H1 (cell line): ENCODE results near the gene MTMR10. TPM values are rescaled to one million over a fixed set of nuclear protein-coding genes. Genes with fewer than 3 reads are reported as not detected.

Experiments
- CTCF ChIA-PET: fragments of 300-600 bp; sonication (Branson Sonifier 250); formaldehyde crosslinking; loops from one replicate; lab custom pipeline; 2021; ENCODE audit not compliant: partially characterized antibody; lab: Charles Lee
- POLR2A ChIA-PET: fragments of 300-600 bp; sonication (Branson Sonifier 250); formaldehyde crosslinking; loops from one replicate; lab custom pipeline; 2021; ENCODE audit warnings: inconsistent platforms; ENCODE audit not compliant: partially characterized antibody; lab: Charles Lee
- DNase-seq, 2 experiments: peaks; one replicate each; pipeline versions ENCODE4 v3.0.0 to v3.0.0-alpha.2; 2010 to 2022; ENCODE audit warnings: low spot score in 2 of 2, low read depth in 1 of 2, mixed read lengths in 1 of 2
- FAIRE-seq: peaks from 2 replicates; lab custom pipeline; 2011; peaks lifted over from hg19 to GRCh38; lab: Jason Lieb, UNC
- H2AFZ ChIP-seq: 2 replicates; pipeline ENCODE4 v1.8.1; 2012; ENCODE audit warnings: low read length, inconsistent platforms
- H2AK5ac ChIP-seq: 2 replicates; pipeline ENCODE4 v1.6.1; 2013; ENCODE audit warnings: low read depth, low read length
- H2BK120ac ChIP-seq: replicated peaks from 2 replicates; pipeline ENCODE3; 2013; ENCODE audit warnings: low read depth, low read length, inconsistent platforms
- H2BK12ac ChIP-seq: 2 replicates; pipeline ENCODE4 v1.6.1; 2013; ENCODE audit warnings: low read depth, low read length
- H2BK15ac ChIP-seq: 2 replicates; pipeline ENCODE4 v1.6.1; 2013; ENCODE audit warnings: low read length
- H2BK20ac ChIP-seq: 2 replicates; pipeline ENCODE4 v1.6.1; 2013; ENCODE audit warnings: low read length
- H2BK5ac ChIP-seq: 2 replicates; pipeline ENCODE4 v1.6.1; 2013; ENCODE audit warnings: low read depth, low read length
- H3K14ac ChIP-seq: 2 replicates; pipeline ENCODE4 v1.6.1; 2013; ENCODE audit warnings: inconsistent platforms; ENCODE audit not compliant: insufficient read length
- H3K18ac ChIP-seq: 2 replicates; pipeline ENCODE4 v1.6.1; 2013; ENCODE audit warnings: low read length; ENCODE audit errors: extremely low read depth
- H3K23ac ChIP-seq: 2 replicates; pipeline ENCODE4 v1.6.1; 2013; ENCODE audit warnings: inconsistent platforms; ENCODE audit not compliant: insufficient read length
- H3K23me2 ChIP-seq: 2 replicates; pipeline ENCODE4 v1.6.1; 2013; ENCODE audit warnings: low read depth, low read length
- H3K27ac ChIP-seq: 2 replicates; pipeline ENCODE4 v1.6.1; 2011; ENCODE audit warnings: low read depth, low read length, inconsistent platforms
- H3K27me3 ChIP-seq, 4 experiments: replicated peaks in 1 of 4; 1 replicate in 1 of 4; 2 replicates in 3 of 4; pipeline versions ENCODE4 v1.6.1 to v1.8.1; 2011 to 2013; ENCODE audit warnings: low read length in 3 of 4, mild to moderate bottlenecking in 3 of 4, inconsistent platforms in 2 of 4, mixed read lengths in 2 of 4, moderate library complexity in 1 of 4; ENCODE audit not compliant: control insufficient read depth in 3 of 4, insufficient read depth in 3 of 4; ENCODE audit errors: extremely low read depth in 1 of 4
- H3K36me3 ChIP-seq, 4 experiments: 2 replicates each; pipeline versions ENCODE4 v1.6.1 to v1.8.1; 2011 to 2013; ENCODE audit warnings: mild to moderate bottlenecking in 4 of 4, low read length in 3 of 4, moderate library complexity in 2 of 4, control low read depth in 1 of 4, inconsistent platforms in 1 of 4; ENCODE audit not compliant: insufficient read depth in 4 of 4, control insufficient read depth in 2 of 4
- H3K4ac ChIP-seq: replicated peaks from 2 replicates; pipeline ENCODE3; 2013; ENCODE audit warnings: low read length, low read depth, mixed read lengths, inconsistent platforms; ENCODE audit not compliant: insufficient read length
- H3K4me1 ChIP-seq, 4 experiments: replicated peaks in 1 of 4; 1 replicate in 1 of 4; 2 replicates in 3 of 4; pipeline versions ENCODE4 v1.6.1 to v1.8.1; 2011 to 2013; ENCODE audit warnings: low read length in 3 of 4, inconsistent platforms in 2 of 4, mixed read lengths in 1 of 4; ENCODE audit not compliant: insufficient read depth in 4 of 4, control insufficient read depth in 3 of 4
- H3K4me2 ChIP-seq, 2 experiments: 2 replicates each; pipeline versions ENCODE4 v1.6.1 to v1.8.1; 2011 to 2013; ENCODE audit warnings: low read depth in 2 of 2, low read length in 2 of 2, control low read depth in 1 of 2, inconsistent platforms in 1 of 2, mild to moderate bottlenecking in 1 of 2; ENCODE audit not compliant: insufficient read depth in 1 of 2
- H3K4me3 ChIP-seq, 4 experiments: fragments of 200-600, 300-600 bp in 1 of 4; sonication (generic), shearing (Covaris generic), sonication (Bioruptor Twin) in 1 of 4; 2 replicates each; pipeline versions ENCODE4 v1.5.1 to v1.8.1; 2011 to 2016; ENCODE audit warnings: low read length in 4 of 4, low read depth in 3 of 4, control low read depth in 2 of 4, inconsistent platforms in 2 of 4, mild to moderate bottlenecking in 2 of 4, mixed read lengths in 1 of 4, moderate library complexity in 1 of 4; ENCODE audit not compliant: insufficient read depth in 2 of 4; ENCODE audit errors: extremely low read depth in 1 of 4
- H3K56ac ChIP-seq: replicated peaks from 2 replicates; pipeline ENCODE3; 2013; ENCODE audit warnings: low read depth, mild to moderate bottlenecking, mixed read lengths, low read length, inconsistent platforms; ENCODE audit not compliant: insufficient read length
- H3K79me1 ChIP-seq: 2 replicates; pipeline ENCODE4 v1.6.1; 2013; ENCODE audit warnings: low read depth, low read length, control low read depth
- H3K79me2 ChIP-seq, 2 experiments: 2 replicates each; pipeline versions ENCODE4 v1.6.1 to v1.8.1; 2012 to 2013; ENCODE audit warnings: low read length in 2 of 2, mild to moderate bottlenecking in 2 of 2, inconsistent platforms in 1 of 2; ENCODE audit not compliant: insufficient read depth in 2 of 2, control insufficient read depth in 1 of 2
- H3K9ac ChIP-seq, 4 experiments: replicated peaks in 1 of 4; 1 replicate in 1 of 4; 2 replicates in 3 of 4; pipeline versions ENCODE4 v1.6.1 to v1.8.1; 2011 to 2013; ENCODE audit warnings: low read depth in 3 of 4, low read length in 3 of 4, control low read depth in 2 of 4, mild to moderate bottlenecking in 2 of 4, moderate library complexity in 2 of 4, inconsistent platforms in 1 of 4; ENCODE audit errors: extremely low read depth in 1 of 4
- H3K9me3 ChIP-seq, 2 experiments: 2 replicates each; pipeline versions ENCODE4 v1.6.1 to v1.8.1; 2012 to 2013; ENCODE audit warnings: mild to moderate bottlenecking in 2 of 2, moderate library complexity in 2 of 2, control low read depth in 1 of 2, inconsistent platforms in 1 of 2, low read depth in 1 of 2, low read length in 1 of 2, mixed read lengths in 1 of 2; ENCODE audit not compliant: insufficient read depth in 2 of 2
- H4K20me1 ChIP-seq, 2 experiments: replicated peaks in 1 of 2; 2 replicates each; pipeline versions ENCODE3 to v1.8.1; 2011 to 2013; ENCODE audit warnings: inconsistent platforms in 2 of 2, low read length in 2 of 2, mild to moderate bottlenecking in 1 of 2; ENCODE audit not compliant: insufficient read depth in 2 of 2, control insufficient read depth in 1 of 2
- H4K5ac ChIP-seq: 2 replicates; pipeline ENCODE4 v1.6.1; 2013; ENCODE audit warnings: low read length, low read depth, mixed read lengths, inconsistent platforms; ENCODE audit not compliant: insufficient read length
- H4K8ac ChIP-seq: 2 replicates; pipeline ENCODE4 v1.8.0; 2013; ENCODE audit warnings: mild to moderate bottlenecking, moderate library complexity, low read length, inconsistent platforms; ENCODE audit not compliant: insufficient read depth; ENCODE audit errors: extremely low read depth
- H4K91ac ChIP-seq: replicated peaks from 2 replicates; pipeline ENCODE3; 2013; ENCODE audit warnings: low read length, mixed read lengths, inconsistent platforms; ENCODE audit not compliant: insufficient read length
- BACH1 ChIP-seq: IDR thresholded peaks from 2 replicates; pipeline ENCODE4 v1.6.1; 2012; ENCODE audit warnings: low read length, improper control_type of control experiment
- BCL11A ChIP-seq, 2 experiments: IDR thresholded peaks; one replicate each; pipeline ENCODE4 v1.6.1; 2011; ENCODE audit warnings: low read depth in 2 of 2, low read length in 2 of 2, mild to moderate bottlenecking in 2 of 2
- CHD1 ChIP-seq: IDR thresholded peaks from 2 replicates; pipeline ENCODE4 v1.6.1; 2012; ENCODE audit warnings: low read depth, low read length, improper control_type of control experiment
- CREB1 ChIP-seq: IDR thresholded peaks from 2 replicates; pipeline ENCODE4 v1.6.1; 2012; ENCODE audit warnings: inconsistent platforms
- EZH2 ChIP-seq: fragments of 200-600 bp; sonication (generic); IDR thresholded peaks from 2 replicates; pipeline ENCODE4 v1.7.1; 2012; ENCODE audit warnings: low read depth, mild to moderate bottlenecking, moderate library complexity, low read length, inconsistent platforms; ENCODE audit not compliant: severe bottlenecking
- KDM4A ChIP-seq: IDR thresholded peaks from one replicate; pipeline ENCODE4 v1.7.1; 2012; ENCODE audit warnings: low read depth, mild to moderate bottlenecking, moderate library complexity, low read length, inconsistent platforms; ENCODE audit not compliant: severe bottlenecking
- KDM5A ChIP-seq: fragments of 200-600 bp; IDR thresholded peaks from 2 replicates; pipeline ENCODE4 v1.7.1; 2012; ENCODE audit warnings: mild to moderate bottlenecking, low read length, inconsistent platforms, mixed read lengths
- NANOG ChIP-seq: IDR thresholded peaks from 2 replicates; pipeline ENCODE4 v1.6.1; 2011; ENCODE audit warnings: low read length, low read depth, mild to moderate bottlenecking, inconsistent platforms; ENCODE audit not compliant: insufficient read depth, poor library complexity, severe bottlenecking
- NRF1 ChIP-seq: IDR thresholded peaks from 2 replicates; pipeline ENCODE4 v1.6.1; 2011; ENCODE audit warnings: mild to moderate bottlenecking, low read depth, low read length, improper control_type of control experiment
- POLR2A ChIP-seq, 2 experiments: IDR thresholded peaks; 1 replicate in 1 of 2; 2 replicates in 1 of 2; pipeline ENCODE4 v1.6.1; 2011; ENCODE audit warnings: low read depth in 2 of 2, low read length in 2 of 2, mild to moderate bottlenecking in 2 of 2; ENCODE audit errors: control extremely low read depth in 1 of 2
- RNF2 ChIP-seq: fragments of 200-900, 300-1000 bp; sonication (generic); IDR thresholded peaks from 2 replicates; pipeline ENCODE4 v1.7.1; 2016; ENCODE audit warnings: borderline replicate concordance, low read depth, mild to moderate bottlenecking, antibody characterized with exemption, low read length; ENCODE audit not compliant: poor library complexity, severe bottlenecking; ENCODE audit errors: missing control alignments
- SIRT6 ChIP-seq: IDR thresholded peaks from one replicate; pipeline ENCODE4 v1.7.1; 2012; ENCODE audit warnings: low read length, inconsistent platforms
- SP2 ChIP-seq: IDR thresholded peaks from 2 replicates; pipeline ENCODE4 v1.6.1; 2012; ENCODE audit warnings: mild to moderate bottlenecking, low read length, inconsistent platforms
- SP4 ChIP-seq: IDR thresholded peaks from 2 replicates; pipeline ENCODE4 v1.6.1; 2012; ENCODE audit warnings: low read length, inconsistent platforms
- TEAD4 ChIP-seq: IDR thresholded peaks from 2 replicates; pipeline ENCODE4 v1.6.1; 2012; ENCODE audit warnings: low read depth, low read length, inconsistent platforms, mixed read lengths
- WGBS, 2 experiments: shearing (Covaris generic) in 1 of 2; methylation state at CpG; one replicate each; pipeline versions ENCODE4 v1.1.6 to v1.1.7; 2013 to 2015; ENCODE audit warnings: low lambda C conversion rate in 2 of 2, mixed read lengths in 2 of 2, inconsistent platforms in 1 of 2, low coverage in 1 of 2, missing lambda C conversion rate in 1 of 2; ENCODE audit not compliant: insufficient replicate concordance in 2 of 2, insufficient coverage in 1 of 2, insufficient read length in 1 of 2; ENCODE audit errors: extremely low coverage in 1 of 2, missing lambda C conversion rate in 1 of 2; 5-methylcytosine and 5-hydroxymethylcytosine counted together
- polyA plus RNA-seq, 7 experiments: library from polyadenylated mRNA; depleted of rRNA in 3 of 7; stranded (reverse) in 5 of 7; unstranded in 2 of 7; fragments of >200 nt in 5 of 7; fragments of 200-250 nt in 2 of 7; gene quantifications; 1 replicate in 5 of 7; 2 replicates in 1 of 7; 4 replicates in 1 of 7; pipeline versions ENCODE4 v1.2.1 to v1.2.3, GENCODE V29; 2011 to 2013; ENCODE audit warnings: missing spikeins in 2 of 7, mixed read lengths in 2 of 7
- total RNA-seq: library from RNA; stranded (reverse); fragmentation: NEBNext Ultra II Directional; extraction: Animal tissue kit (Norgen Biotek cat#: 25700); gene quantifications from 2 replicates; pipeline ENCODE4 v1.2.1, GENCODE V29; 2021

MTMR10 gene
- total and polyA plus RNA-seq, 2 of the 8 experiments (the other 6 are each of a cell fraction or from before 2014, with no cell fraction given): 3.8 to 13.1 TPM

GRCh38 chr15:31020542-31020941, 29.1 kb upstream of the MTMR10 start:
- Histone ChIP-seq H4K8ac (no peak overlapping the region), H3K23ac (no peak overlapping the region), H3K4ac (no peak overlapping the region), H3K9ac (no peak overlapping the region), H4K5ac (no peak overlapping the region), H3K27ac (no peak overlapping the region), H2BK12ac (no peak overlapping the region), H3K4me2 (no peak overlapping the region), H2BK20ac (peak overlapping the region; percentile 50), H4K20me1 (no peaks in the 10 kb centered on the region), H3K14ac (no peak overlapping the region), H3K79me1 (no peaks in the 10 kb centered on the region), H2BK15ac (no peak overlapping the region), H2AK5ac (no peak overlapping the region), H3K23me2 (no peaks in the 10 kb centered on the region), H3K79me2 (no peaks in the 10 kb centered on the region), H3K4me3 (no peak overlapping the region), H3K9me3 (no peaks in the 10 kb centered on the region), H4K91ac (no peak overlapping the region), H2BK5ac (no peak overlapping the region), H2AFZ (no peak overlapping the region), H3K36me3 (no peaks in the 10 kb centered on the region), H2BK120ac (no peak overlapping the region), H3K56ac (no peak overlapping the region), H3K4me1 (peaks cover 0 to 12% (median 7%) of the 10 kb centered on the region in 4 experiments; a peak in 6 of 7 replicates), H3K18ac (no peak overlapping the region), H3K27me3 (no peaks in the 10 kb centered on the region; a peak in 1 of 7 replicates)
- ChIA-PET POLR2A (no interaction called here), CTCF (no interaction called here)
- no peak for DNase-seq
- TF ChIP-seq RNF2: no peak
- no peak for TF ChIP-seq SP2
- no peak for TF ChIP-seq EZH2
- TF ChIP-seq BACH1: no peak
- no peak for TF ChIP-seq SIRT6
- no peak for TF ChIP-seq KDM4A
- TF ChIP-seq CREB1: no peak
- TF ChIP-seq NANOG: no peak
- TF ChIP-seq KDM5A: no peak
- no peak for TF ChIP-seq TEAD4
- no peak for TF ChIP-seq NRF1
- TF ChIP-seq CHD1: no peak
- TF ChIP-seq SP4: no peak
- TF ChIP-seq BCL11A (IDR thresholded peaks at IDR 0.05; ENCODE audit: low read depth in 2 of 2, low read length in 2 of 2): no peak
- TF ChIP-seq POLR2A (IDR thresholded peaks at IDR 0.05; ENCODE audit: control extremely low read depth in 1 of 2, low read depth in 2 of 2, low read length in 2 of 2): no peak
- WGBS, 2 experiments: 92% methylated on average over 5 of the region's 5 CpGs; no CpG with 5 or more reads in 1 of the 2 experiments
- FAIRE-seq: no peak
